CD4-positive, alpha-beta T cell (primary cell): ENCODE data around the gene SPECC1L. TPM values are rescaled to one million over a fixed set of nuclear protein-coding genes. Genes with fewer than 3 reads are reported as not detected.

Experiments
- ATAC-seq: fragments of 200-7000 bp; cut with Tn5 transposase; one replicate; pipeline ENCODE4 v1.10.0; 2022; ENCODE audit warnings: mild to moderate bottlenecking; ENCODE audit not compliant: poor library complexity
- CTCF ChIA-PET: fragments of 350-600 bp; sonication (Branson Sonifier 250); formaldehyde crosslinking; loops from one replicate; lab custom pipeline; 2021; ENCODE audit warnings: antibody characterized with exemption, inconsistent platforms; lab: Charles Lee
- POLR2A ChIA-PET: fragments of 350-600 bp; sonication (Branson Sonifier 250); formaldehyde crosslinking; loops from one replicate; lab custom pipeline; 2021; ENCODE audit warnings: antibody characterized with exemption, inconsistent platforms; lab: Charles Lee
- DNase-seq, 14 experiments: peaks; one replicate each; pipeline ENCODE4 v3.0.0-alpha.2; 2013 to 2020; ENCODE audit warnings: mixed read lengths in 2 of 14
- H3K27ac ChIP-seq, 2 donors: one replicate each; pipeline versions ENCODE4 v1.5.1 to v1.7.0; 2013; ENCODE audit warnings: low read length in 2 of 2, low read depth in 1 of 2, mild to moderate bottlenecking in 1 of 2
- H3K27me3 ChIP-seq, 2 experiments: 1 replicate in 1 of 2; 2 replicates in 1 of 2; pipeline versions ENCODE4 v1.6.1 to v1.7.0; 2013; ENCODE audit warnings: low read length in 2 of 2, control low read depth in 1 of 2, mild to moderate bottlenecking in 1 of 2, moderate library complexity in 1 of 2; ENCODE audit not compliant: insufficient read depth in 2 of 2, control insufficient read depth in 1 of 2
- H3K36me3 ChIP-seq: one replicate; pipeline ENCODE4 v1.6.1; 2013; ENCODE audit warnings: low read length, control low read depth; ENCODE audit not compliant: insufficient read depth
- H3K4me1 ChIP-seq: one replicate; pipeline ENCODE4 v1.6.1; 2013; ENCODE audit warnings: low read length, control low read depth; ENCODE audit not compliant: insufficient read depth
- H3K4me3 ChIP-seq: one replicate; pipeline ENCODE4 v1.5.1; 2013; ENCODE audit warnings: mild to moderate bottlenecking, low read length, moderate library complexity
- H3K9me3 ChIP-seq, 2 experiments: 1 replicate in 1 of 2; 2 replicates in 1 of 2; pipeline versions ENCODE4 v1.6.1 to v1.7.0; 2013; ENCODE audit warnings: low read length in 2 of 2, mild to moderate bottlenecking in 2 of 2, control low read depth in 1 of 2, moderate library complexity in 1 of 2; ENCODE audit not compliant: control insufficient read depth in 1 of 2, insufficient read depth in 1 of 2
- H3K27ac Mint-ChIP-seq: one replicate; pipeline ENCODE4 v1.8.0; 2020; ENCODE audit warnings: mixed read lengths
- H3K27me3 Mint-ChIP-seq: one replicate; pipeline ENCODE4 v1.8.0; 2021; ENCODE audit warnings: mixed read lengths
- H3K36me3 Mint-ChIP-seq: one replicate; pipeline ENCODE4 v1.8.0; 2021; ENCODE audit warnings: low read depth, mixed read lengths
- H3K4me1 Mint-ChIP-seq: one replicate; pipeline ENCODE4 v1.8.0; 2021; ENCODE audit warnings: low read depth, mixed read lengths
- H3K4me3 Mint-ChIP-seq: one replicate; pipeline ENCODE4 v1.8.0; 2020; ENCODE audit warnings: mild to moderate bottlenecking, mixed read lengths
- H3K9me3 Mint-ChIP-seq: one replicate; pipeline ENCODE4 v1.8.0; 2020; ENCODE audit warnings: mixed read lengths
- CTCF ChIP-seq: fragments of 200-600 bp; IDR thresholded peaks from one replicate; pipeline ENCODE4 v1.8.0; 2022; ENCODE audit warnings: antibody characterized with exemption, mild to moderate bottlenecking
- intact Hi-C, 2 experiments: fragments of 100-400 bp; cut with DNase I in 1 of 2; cut with micrococcal nuclease in 1 of 2; formaldehyde crosslinking; loops; one replicate each; pipeline versions ENCODE4 v1.15.1 to v1.9.0; 2023 to 2025; cut with DNase I, micrococcal nuclease
- total RNA-seq, 174 experiments: library from RNA in 2 of 174; stranded (reverse) in 2 of 174; gene quantifications; one replicate each; pipeline ENCODE4 v1.2.3 and lab custom pipeline; 2021 to 2026

The SPECC1L gene
- total RNA-seq, 2 experiments from 2014 or later: 27.5 to 31.8 TPM

- no peak overlapping the region for H3K4me3 ChIP-seq
- POLR2A ChIA-PET: no interaction called here
- H3K4me3 Mint-ChIP-seq: no peak overlapping the region
- no peak overlapping the region for H3K27ac ChIP-seq
- CTCF ChIA-PET: no interaction called here
- no peak for ATAC-seq
- no peak overlapping the region for H3K27ac Mint-ChIP-seq
- H3K4me1 Mint-ChIP-seq: no peaks in the 10 kb centered on the region
- intact Hi-C loops: no loop called here
- no peaks in the 10 kb centered on the region for H3K27me3 ChIP-seq
- H3K36me3 ChIP-seq: no peaks in the 10 kb centered on the region
- peaks cover 4% of the 10 kb centered on the region for H3K9me3 Mint-ChIP-seq
- no peak for TF ChIP-seq CTCF
- no peaks in the 10 kb centered on the region for H3K4me1 ChIP-seq
- H3K27me3 Mint-ChIP-seq: no peaks in the 10 kb centered on the region
- no peak for DNase-seq
- peaks cover 0 to 24% of the 10 kb centered on the region in 2 experiments for H3K9me3 ChIP-seq
- no peaks in the 10 kb centered on the region for H3K36me3 Mint-ChIP-seq
Observed at GRCh38 chr22:24225951-24226350, 44.7 kb upstream of the SPECC1L start.

- no peaks in the 10 kb centered on the region for H3K9me3 ChIP-seq
- no peaks in the 10 kb centered on the region for H3K27me3 Mint-ChIP-seq
- H3K27me3 ChIP-seq: no peaks in the 10 kb centered on the region
- no peaks in the 10 kb centered on the region for H3K36me3 ChIP-seq
- no peak overlapping the region for H3K4me3 ChIP-seq
- no peaks in the 10 kb centered on the region for H3K9me3 Mint-ChIP-seq
- peaks cover 4% of the 10 kb centered on the region for H3K4me1 Mint-ChIP-seq
- no peaks in the 10 kb centered on the region for H3K4me1 ChIP-seq
- intact Hi-C loops: loop anchor here in 1 of 2 experiments (2.0 kb wide), 1 partner anchor 98 kb away; no protein-coding TSS in a partner anchor
- DNase-seq (peak; percentile 46 to 76 (median 57)), ATAC-seq (peak; percentile 76)
- CTCF ChIA-PET: interaction anchor here (1.0 to 1.3 kb wide), 3 partner anchors 124 to 221 kb away, joined by 3 to 4 read pairs (median 3); no protein-coding TSS in a partner anchor
- H3K27ac ChIP-seq: no peak overlapping the region
- H3K36me3 Mint-ChIP-seq: no peaks in the 10 kb centered on the region
- no peak overlapping the region for H3K4me3 Mint-ChIP-seq
- POLR2A ChIA-PET: interaction anchor here (1.3 kb wide), 1 partner anchor 12 kb away, joined by 8 read pairs; no protein-coding TSS in a partner anchor
- peak; percentile 42 for TF ChIP-seq CTCF
- H3K27ac Mint-ChIP-seq: no peak overlapping the region
Observed at GRCh38 chr22:24230911-24231656, 39.5 kb upstream of the SPECC1L start.

- DNase-seq (no peak), ATAC-seq (no peak)
- H3K9me3 Mint-ChIP-seq: no peaks in the 10 kb centered on the region
- Histone ChIP-seq H3K36me3 (no peaks in the 10 kb centered on the region), H3K4me3 (no peak overlapping the region), H3K4me1 (no peaks in the 10 kb centered on the region), H3K27ac (no peak overlapping the region), H3K9me3 (no peaks in the 10 kb centered on the region), H3K27me3 (no peaks in the 10 kb centered on the region)
- no peaks in the 10 kb centered on the region for H3K27me3 Mint-ChIP-seq
- intact Hi-C loops: loop anchor here in 1 of 2 experiments (2.0 kb wide), 1 partner anchor 99 kb away; no protein-coding TSS in a partner anchor
- TF ChIP-seq CTCF: no peak
- H3K4me1 Mint-ChIP-seq: peaks cover 4% of the 10 kb centered on the region
- H3K4me3 Mint-ChIP-seq: no peak overlapping the region
- H3K36me3 Mint-ChIP-seq: no peaks in the 10 kb centered on the region
- CTCF ChIA-PET: interaction anchor here (1.0 to 1.3 kb wide), 3 partner anchors 125 to 221 kb away, joined by 3 to 4 read pairs (median 3); no protein-coding TSS in a partner anchor
- POLR2A ChIA-PET: interaction anchor here (1.3 kb wide), 1 partner anchor 11 kb away, joined by 8 read pairs; no protein-coding TSS in a partner anchor
- no peak overlapping the region for H3K27ac Mint-ChIP-seq
Observed at GRCh38 chr22:24231706-24232105, 38.9 kb upstream of the SPECC1L start.
